ENCODE results near the gene MIER3.

MIER3 gene

DNA sequence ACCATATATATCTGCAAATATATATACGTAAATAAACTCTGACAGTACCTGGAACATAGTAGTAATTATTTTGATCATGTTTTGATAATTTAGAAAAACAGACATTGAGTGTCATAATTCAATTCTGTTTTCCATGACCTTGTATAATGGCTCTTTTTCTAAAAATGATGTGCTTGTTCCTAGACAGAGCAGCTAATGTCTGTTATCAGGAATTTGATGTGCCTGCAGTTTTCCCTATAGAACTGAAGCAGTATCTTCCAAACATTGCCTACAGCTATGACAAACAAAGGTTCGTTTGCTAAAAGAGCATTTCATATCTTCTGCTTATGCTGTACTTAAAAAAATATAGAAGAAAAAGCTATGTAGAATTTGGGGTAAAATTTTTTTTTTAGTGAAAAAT lies 37.2 kb downstream of the MIER3 start:
- H3K4me3 ChIP-seq (replicated peaks; ENCODE audit: low read depth, low read length) = no peak overlapping the region
- TF ChIP-seq, protein P1, sequence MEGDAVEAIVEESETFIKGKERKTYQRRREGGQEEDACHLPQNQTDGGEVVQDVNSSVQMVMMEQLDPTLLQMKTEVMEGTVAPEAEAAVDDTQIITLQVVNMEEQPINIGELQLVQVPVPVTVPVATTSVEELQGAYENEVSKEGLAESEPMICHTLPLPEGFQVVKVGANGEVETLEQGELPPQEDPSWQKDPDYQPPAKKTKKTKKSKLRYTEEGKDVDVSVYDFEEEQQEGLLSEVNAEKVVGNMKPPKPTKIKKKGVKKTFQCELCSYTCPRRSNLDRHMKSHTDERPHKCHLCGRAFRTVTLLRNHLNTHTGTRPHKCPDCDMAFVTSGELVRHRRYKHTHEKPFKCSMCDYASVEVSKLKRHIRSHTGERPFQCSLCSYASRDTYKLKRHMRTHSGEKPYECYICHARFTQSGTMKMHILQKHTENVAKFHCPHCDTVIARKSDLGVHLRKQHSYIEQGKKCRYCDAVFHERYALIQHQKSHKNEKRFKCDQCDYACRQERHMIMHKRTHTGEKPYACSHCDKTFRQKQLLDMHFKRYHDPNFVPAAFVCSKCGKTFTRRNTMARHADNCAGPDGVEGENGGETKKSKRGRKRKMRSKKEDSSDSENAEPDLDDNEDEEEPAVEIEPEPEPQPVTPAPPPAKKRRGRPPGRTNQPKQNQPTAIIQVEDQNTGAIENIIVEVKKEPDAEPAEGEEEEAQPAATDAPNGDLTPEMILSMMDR (IDR thresholded peaks at IDR 0.05; ENCODE audit: low read length, missing control alignments) = no peak
- DNase-seq (ENCODE audit: low read depth) = no peak

DNA sequence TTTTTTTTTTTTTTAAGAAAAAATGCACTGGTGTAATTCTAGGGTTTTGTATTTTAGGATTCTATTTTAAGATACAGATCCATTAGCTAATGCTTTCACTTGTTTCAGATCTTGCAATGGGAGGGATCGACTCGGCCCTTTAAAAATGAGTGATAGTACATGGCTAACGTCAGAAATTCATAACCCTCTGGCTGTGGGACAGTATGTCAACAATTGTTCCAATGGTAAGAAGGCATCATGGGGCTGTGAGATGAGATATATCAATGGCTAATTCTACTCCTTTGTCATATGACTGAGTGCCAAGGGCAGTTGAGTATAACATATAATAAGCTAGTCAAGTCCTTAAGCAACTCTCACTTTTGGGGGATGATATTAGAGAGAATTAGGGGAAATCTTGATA lies 38.2 kb downstream of the MIER3 start:
- no peak overlapping the region for H3K4me3 ChIP-seq (replicated peaks; ENCODE audit: low read depth, low read length)
- TF ChIP-seq, protein P1 (IDR thresholded peaks at IDR 0.05; ENCODE audit: low read length, missing control alignments) = no peak
- DNase-seq (ENCODE audit: low read depth) = no peak

DNA sequence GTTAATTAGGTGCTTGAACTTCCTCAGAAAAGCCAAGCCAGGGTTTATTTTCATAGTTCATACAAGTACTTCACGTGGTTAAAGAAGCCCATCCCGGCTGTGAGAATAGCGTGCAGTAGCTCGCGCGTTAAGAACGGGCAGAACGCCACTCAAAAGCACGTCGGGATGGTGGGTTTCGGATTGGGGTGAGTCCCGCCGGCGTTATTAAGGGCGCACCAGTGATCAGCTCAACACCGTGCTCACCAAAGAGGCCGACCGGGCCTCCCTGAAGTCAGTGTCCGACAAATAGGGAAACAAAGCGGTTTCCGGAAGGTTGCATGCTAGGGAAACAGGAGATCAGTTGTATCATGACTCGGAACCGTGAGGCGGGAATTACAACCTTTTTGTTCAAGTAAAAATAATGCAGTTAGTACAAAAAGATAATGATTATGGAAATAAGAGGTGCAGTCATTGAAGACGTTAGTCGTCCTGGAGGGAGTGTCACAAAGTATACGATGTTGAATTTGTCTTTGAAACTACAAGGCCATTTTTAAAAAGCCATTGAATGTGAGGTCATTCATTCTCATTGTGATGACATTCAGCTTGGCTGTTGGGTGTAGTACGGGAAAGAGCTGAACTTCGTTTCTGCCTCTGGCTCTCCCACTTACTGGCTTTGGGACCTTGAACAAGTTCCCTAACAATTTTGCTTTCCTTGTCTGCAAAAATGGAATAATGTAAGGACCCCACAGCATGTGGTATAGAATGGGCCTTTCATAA lies 41.5 kb downstream of the MIER3 start:
- TF ChIP-seq, protein P1 (IDR thresholded peaks at IDR 0.05; ENCODE audit: low read length, missing control alignments) = no peak
- H3K4me3 ChIP-seq (replicated peaks; ENCODE audit: low read depth, low read length) = peak overlapping the region; percentile 72
- DNase-seq (ENCODE audit: low read depth) = no peak

DNA sequence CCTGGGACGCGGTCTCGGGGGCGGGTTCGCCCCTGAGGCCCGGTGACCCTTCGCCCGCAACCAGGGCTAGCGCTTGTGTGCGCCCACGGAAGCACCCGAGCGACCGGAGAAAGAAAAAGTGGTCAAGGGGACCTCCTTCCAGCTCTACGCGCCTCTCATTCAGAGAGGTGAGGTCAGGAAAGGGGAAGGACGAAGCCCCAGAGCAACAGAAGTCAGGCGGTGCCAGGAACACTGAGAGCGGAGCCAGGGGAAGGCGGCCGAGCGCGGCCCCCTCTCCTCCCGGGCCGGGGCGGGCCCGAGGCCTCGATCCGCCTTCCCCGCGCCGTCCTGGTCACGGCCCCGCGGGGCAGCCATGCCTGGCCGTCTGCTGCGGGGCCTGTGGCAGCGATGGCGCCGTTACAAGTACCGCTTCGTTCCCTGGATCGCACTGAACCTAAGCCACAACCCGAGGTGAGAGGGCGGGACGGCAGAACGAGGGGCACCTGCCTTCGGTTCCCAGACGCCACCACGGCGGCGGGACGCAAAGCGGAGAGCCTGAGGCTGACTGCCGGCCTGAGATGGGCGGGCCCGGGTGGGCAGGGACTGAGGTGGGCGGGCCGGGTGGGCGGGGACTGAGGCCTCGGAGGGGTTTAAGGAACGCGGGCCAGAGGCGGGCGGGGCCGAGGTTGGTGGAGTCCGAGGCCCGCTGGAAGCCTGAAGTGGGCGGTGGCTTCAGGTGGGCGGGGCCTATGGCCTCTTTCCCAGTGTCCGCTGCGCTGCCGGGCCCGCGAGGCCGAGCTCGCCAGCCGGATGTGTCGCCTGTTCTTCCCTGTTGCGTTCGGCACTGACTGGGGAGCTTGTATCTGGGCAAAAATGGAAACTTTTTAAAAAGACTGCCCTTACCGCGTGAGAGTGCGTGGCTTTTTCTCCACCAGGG lies 42.4 kb downstream of the MIER3 start, which contains the start of gene SETD9:
Gene SETD9, plus strand, starts transcription at position 303 of the 916 bp plus-strand sequence. Its CDS starts 50 bp downstream, at position 353.
- peak; percentile 98 for DNase-seq (ENCODE audit: low read depth)
- peak within 1 kb of the TSS; percentile 72 for H3K4me3 ChIP-seq (replicated peaks; ENCODE audit: low read depth, low read length)
- TF ChIP-seq, protein P1 (IDR thresholded peaks at IDR 0.05; ENCODE audit: low read length, missing control alignments) = no peak

DNA sequence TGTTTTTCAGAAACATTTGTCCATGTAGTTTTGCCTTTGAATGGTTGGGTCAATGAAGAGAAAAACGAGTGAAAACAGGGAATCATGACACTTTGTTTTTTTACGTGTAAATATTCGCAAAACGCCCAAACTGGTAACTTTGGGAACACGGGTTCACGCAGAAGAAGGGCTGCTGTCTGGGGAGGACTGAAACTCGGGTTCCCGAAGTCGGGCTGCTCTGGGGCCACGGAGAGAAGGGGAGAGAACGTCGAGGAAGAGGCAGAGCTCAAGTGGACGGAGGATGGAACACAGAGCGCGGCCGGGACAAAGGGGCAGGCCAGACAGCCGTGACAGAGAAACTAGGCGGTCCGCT lies 43.0 kb downstream of the MIER3 start:
- no peak for DNase-seq (ENCODE audit: low read depth)
- peak overlapping the region; percentile 68 for H3K4me3 ChIP-seq (replicated peaks; ENCODE audit: low read depth, low read length)
- TF ChIP-seq, protein P1 (IDR thresholded peaks at IDR 0.05; ENCODE audit: low read length, missing control alignments) = no peak

DNA sequence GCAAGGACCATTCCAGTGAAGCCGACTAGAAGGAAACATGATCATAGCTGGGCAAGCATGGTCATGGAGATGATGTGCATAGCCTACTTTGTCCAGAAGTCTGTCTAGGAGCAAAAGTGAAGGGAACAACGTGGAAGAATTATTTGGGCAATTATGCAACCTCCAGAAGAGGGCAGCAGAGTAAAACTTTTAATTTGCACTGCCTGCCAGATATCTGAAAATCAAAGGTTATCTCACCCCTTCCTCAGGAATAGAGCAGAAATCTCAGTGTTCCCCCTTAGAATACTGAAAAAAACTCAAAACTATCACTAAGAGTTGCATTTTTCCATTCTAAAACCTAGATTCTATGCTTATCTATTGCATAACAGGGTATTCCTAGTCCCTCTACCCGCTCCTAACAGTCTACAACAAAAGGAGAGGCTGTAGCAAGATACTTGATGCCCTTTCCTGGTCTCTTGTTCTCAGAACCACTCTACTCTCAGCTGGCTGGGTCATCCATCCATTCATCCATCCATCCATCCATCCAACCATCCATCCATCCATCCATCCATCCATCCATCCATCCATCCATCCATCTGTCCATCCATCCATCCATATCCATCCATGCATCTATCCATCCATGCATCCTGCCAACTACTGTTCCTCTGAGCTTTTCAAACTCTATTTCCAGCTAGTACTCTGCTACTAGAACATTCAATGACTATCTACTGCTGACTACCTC lies 50.9 kb downstream of the MIER3 start:
- DNase-seq (ENCODE audit: low read depth) = peak; percentile 62
- TF ChIP-seq, protein P1 (IDR thresholded peaks at IDR 0.05; ENCODE audit: low read length, missing control alignments) = peak; percentile 70
- H3K4me3 ChIP-seq (replicated peaks; ENCODE audit: low read depth, low read length) = no peak overlapping the region
